Skeletal muscle satellite cell (primary cell): ENCODE measurements around the gene MRPL32.

Experiments
- H3K27me3 ChIP-seq: 2 replicates; pipeline ENCODE4 v1.7.0; 2013; ENCODE audit warnings: low read length; ENCODE audit not compliant: control insufficient read depth, insufficient read depth
- H3K36me3 ChIP-seq: 2 replicates; pipeline ENCODE4 v1.7.0; 2013; ENCODE audit warnings: mild to moderate bottlenecking, control low read depth, low read length; ENCODE audit not compliant: insufficient read depth
- H3K4me1 ChIP-seq: 2 replicates; pipeline ENCODE4 v1.7.0; 2013; ENCODE audit warnings: low read length; ENCODE audit not compliant: control insufficient read depth, insufficient read depth
- H3K4me2 ChIP-seq: 2 replicates; pipeline ENCODE4 v1.7.0; 2013; ENCODE audit warnings: mild to moderate bottlenecking, low read length
- H3K4me3 ChIP-seq: 2 replicates; pipeline ENCODE4 v1.7.0; 2013; ENCODE audit warnings: low read length
- H3K9ac ChIP-seq: 2 replicates; pipeline ENCODE4 v1.7.0; 2013; ENCODE audit warnings: mild to moderate bottlenecking, low read depth, low read length, moderate library complexity
- H3K9me3 ChIP-seq: replicated peaks from 2 replicates; pipeline ENCODE4 v1.7.0; 2013; ENCODE audit warnings: mild to moderate bottlenecking, control low read depth, low read length

Gene MRPL32

GRCh38 chr7:42978496-42978895 is 46.3 kb downstream of the MRPL32 start:
- Histone ChIP-seq H3K27me3 (peaks cover 14% of the 10 kb centered on the region), H3K4me2 (no peak overlapping the region), H3K9me3 (no peaks in the 10 kb centered on the region), H3K4me1 (peaks cover 9% of the 10 kb centered on the region), H3K36me3 (no peaks in the 10 kb centered on the region), H3K9ac (no peak overlapping the region), H3K4me3 (no peak overlapping the region)

GRCh38 chr7:42980084-42980483 is 47.9 kb downstream of the MRPL32 start:
- Histone ChIP-seq H3K4me3 (no peak overlapping the region), H3K27me3 (peaks cover 14% of the 10 kb centered on the region), H3K9me3 (no peaks in the 10 kb centered on the region), H3K4me2 (no peak overlapping the region), H3K36me3 (no peaks in the 10 kb centered on the region), H3K9ac (no peak overlapping the region), H3K4me1 (no peaks in the 10 kb centered on the region)

GRCh38 chr7:42980514-42980913 is 48.3 kb downstream of the MRPL32 start:
- Histone ChIP-seq H3K27me3 (peaks cover 14% of the 10 kb centered on the region), H3K9me3 (no peaks in the 10 kb centered on the region), H3K9ac (no peak overlapping the region), H3K4me3 (no peak overlapping the region), H3K4me2 (no peak overlapping the region), H3K36me3 (no peaks in the 10 kb centered on the region), H3K4me1 (no peaks in the 10 kb centered on the region)

GRCh38 chr7:42981601-42982000 is 49.4 kb downstream of the MRPL32 start:
- Histone ChIP-seq H3K4me2 (no peak overlapping the region), H3K9ac (no peak overlapping the region), H3K4me3 (no peak overlapping the region), H3K4me1 (no peaks in the 10 kb centered on the region), H3K36me3 (no peaks in the 10 kb centered on the region), H3K27me3 (peaks cover 14% of the 10 kb centered on the region), H3K9me3 (no peaks in the 10 kb centered on the region)

GRCh38 chr7:42982604-42983115 is 50.5 kb downstream of the MRPL32 start:
- Histone ChIP-seq H3K9ac (no peak overlapping the region), H3K36me3 (no peaks in the 10 kb centered on the region), H3K4me3 (no peak overlapping the region), H3K4me1 (no peaks in the 10 kb centered on the region), H3K9me3 (no peaks in the 10 kb centered on the region), H3K4me2 (no peak overlapping the region), H3K27me3 (peaks cover 17% of the 10 kb centered on the region)

GRCh38 chr7:42984137-42984536 is 52.0 kb downstream of the MRPL32 start:
- H3K36me3 ChIP-seq: no peaks in the 10 kb centered on the region
- no peak overlapping the region for H3K9ac ChIP-seq
- H3K4me1 ChIP-seq: no peaks in the 10 kb centered on the region
- no peak overlapping the region for H3K4me2 ChIP-seq
- H3K4me3 ChIP-seq: no peak overlapping the region
- peaks cover 29% of the 10 kb centered on the region for H3K27me3 ChIP-seq
- no peaks in the 10 kb centered on the region for H3K9me3 ChIP-seq

- Histone ChIP-seq H3K9me3 (no peaks in the 10 kb centered on the region), H3K4me3 (no peak overlapping the region), H3K36me3 (no peaks in the 10 kb centered on the region), H3K4me2 (no peak overlapping the region), H3K9ac (no peak overlapping the region), H3K27me3 (peaks cover 24% of the 10 kb centered on the region), H3K4me1 (no peaks in the 10 kb centered on the region)
Observed at GRCh38 chr7:42986213-42986612, 54.0 kb downstream of the MRPL32 start.

GRCh38 chr7:42986781-42987248 is 54.6 kb downstream of the MRPL32 start:
- no peak overlapping the region for H3K9ac ChIP-seq
- H3K4me2 ChIP-seq: no peak overlapping the region
- H3K36me3 ChIP-seq: no peaks in the 10 kb centered on the region
- no peaks in the 10 kb centered on the region for H3K9me3 ChIP-seq
- peaks cover 30% of the 10 kb centered on the region for H3K27me3 ChIP-seq
- no peaks in the 10 kb centered on the region for H3K4me1 ChIP-seq
- H3K4me3 ChIP-seq: no peak overlapping the region
